ENCODE data around the gene MRPL51. TPM values are rescaled to one million over a fixed set of nuclear protein-coding genes. Genes with fewer than 3 reads are reported as not detected.

Gene MRPL51
- total and polyA plus RNA-seq, 2 of the 8 experiments (the other 6 are each of a cell fraction or from before 2014, with no cell fraction given), result 119 to 331 TPM

DNA sequence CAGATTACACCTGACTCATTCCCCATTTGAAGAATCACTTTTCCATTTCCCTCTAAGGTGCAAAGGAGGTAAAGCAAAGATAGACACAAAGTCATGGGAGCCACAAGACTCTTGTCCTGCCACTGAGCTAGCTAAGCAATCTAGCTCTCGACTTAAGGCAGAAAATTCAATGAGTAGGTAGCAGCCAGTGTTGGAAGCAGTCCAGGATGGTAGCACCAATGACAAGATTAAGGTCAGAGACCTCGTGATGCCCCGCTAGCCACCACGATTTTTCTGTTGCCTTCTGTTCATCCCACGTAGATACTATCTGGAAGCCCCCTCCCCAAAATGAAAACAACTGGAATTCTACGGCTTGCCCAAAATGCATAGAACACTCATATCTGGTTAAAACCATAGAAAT is 24.0 kb downstream of the MRPL51 start:
- Histone ChIP-seq H2AK5ac (ENCODE audit: low read depth, low read length) (no peak overlapping the region), H4K5ac (ENCODE audit: insufficient read length, low read depth, low read length) (no peak overlapping the region), H4K91ac (replicated peaks; ENCODE audit: insufficient read length, low read length) (no peak overlapping the region), H3K9ac (replicated peaks in 1 of 4; ENCODE audit: extremely low read depth in 1 of 4, low read depth in 3 of 4, low read length in 3 of 4) (no peak overlapping the region), H3K4me1 (replicated peaks in 1 of 4; ENCODE audit: control insufficient read depth in 3 of 4, insufficient read depth in 4 of 4, low read length in 3 of 4) (peaks cover 3 to 7% (median 3%) of the 10 kb centered on the region in 4 experiments; a peak in 3 of 7 replicates), H3K36me3 (ENCODE audit: control insufficient read depth in 2 of 4, insufficient read depth in 4 of 4, low read length in 3 of 4) (peaks cover 5 to 18% (median 9%) of the 10 kb centered on the region in 4 experiments; a peak in 6 of 8 replicates), H3K79me2 (ENCODE audit: control insufficient read depth in 1 of 2, insufficient read depth in 2 of 2, low read length in 2 of 2) (peaks cover 0 to 15% of the 10 kb centered on the region in 2 experiments; a peak in 2 of 4 replicates), H3K14ac (ENCODE audit: insufficient read length) (no peak overlapping the region), H4K20me1 (replicated peaks in 1 of 2; ENCODE audit: control insufficient read depth in 1 of 2, insufficient read depth in 2 of 2, low read length in 2 of 2) (peaks cover 0 to 10% of the 10 kb centered on the region in 2 experiments), H3K18ac (ENCODE audit: extremely low read depth, low read length) (no peak overlapping the region), H2BK20ac (ENCODE audit: low read length) (no peak overlapping the region), H2BK5ac (ENCODE audit: low read depth, low read length) (no peak overlapping the region), H3K56ac (replicated peaks; ENCODE audit: insufficient read length, low read depth, low read length) (no peak overlapping the region), H3K27me3 (replicated peaks in 1 of 4; ENCODE audit: control insufficient read depth in 3 of 4, extremely low read depth in 1 of 4, insufficient read depth in 3 of 4, low read length in 3 of 4) (no peaks in the 10 kb centered on the region; a peak in 1 of 7 replicates), H3K9me3 (ENCODE audit: insufficient read depth in 2 of 2, low read depth in 1 of 2, low read length in 1 of 2) (no peaks in the 10 kb centered on the region), H3K4me2 (ENCODE audit: insufficient read depth in 1 of 2, low read depth in 2 of 2, low read length in 2 of 2) (peak overlapping the region; percentile 8 to 97; a peak in 1 of 4 replicates), H2BK15ac (ENCODE audit: low read length) (no peak overlapping the region), H4K8ac (ENCODE audit: extremely low read depth, insufficient read depth, low read length) (no peak overlapping the region), H3K23me2 (ENCODE audit: low read depth, low read length) (peaks cover 12% of the 10 kb centered on the region), H3K4ac (replicated peaks; ENCODE audit: insufficient read length, low read depth, low read length) (no peak overlapping the region), H2BK12ac (ENCODE audit: low read depth, low read length) (no peak overlapping the region), H2AFZ (ENCODE audit: low read length) (no peak overlapping the region), H3K4me3 (ENCODE audit: extremely low read depth in 1 of 4, insufficient read depth in 2 of 4, low read depth in 3 of 4, low read length in 4 of 4) (peak overlapping the region in 1 of 4 experiments; percentile 87; a peak in 2 of 8 replicates), H2BK120ac (replicated peaks; ENCODE audit: low read depth, low read length) (no peak overlapping the region), H3K23ac (ENCODE audit: insufficient read length) (no peak overlapping the region), H3K79me1 (ENCODE audit: low read depth, low read length) (peaks cover 4% of the 10 kb centered on the region), H3K27ac (ENCODE audit: low read depth, low read length) (no peak overlapping the region)
- POLR2A ChIA-PET (ENCODE audit: partially characterized antibody), result interaction anchor here (1.7 to 6.1 kb wide), 12 partner anchors 11 to 185 kb away, joined by 3 to 84 read pairs (median 25); partner anchors contain the start of genes CD27, GAPDH, MRPL51 and NCAPD2
- DNase-seq (ENCODE audit: low read depth in 1 of 2, low spot score in 2 of 2) (no peak), FAIRE-seq (no peak)
- WGBS, 2 experiments (ENCODE audit: extremely low coverage in 1 of 2, insufficient coverage in 1 of 2, insufficient read length in 1 of 2, insufficient replicate concordance in 2 of 2, low coverage in 1 of 2, low lambda C conversion rate in 2 of 2, missing lambda C conversion rate in 1 of 2), result 85% methylated on average over 6 of the region's 6 CpGs; no CpG with 5 or more reads in 1 of the 2 experiments
- CTCF ChIA-PET (ENCODE audit: partially characterized antibody), result interaction anchor here (0.9 to 1.5 kb wide), 3 partner anchors 45 to 185 kb away, joined by 3 to 8 read pairs (median 4); no protein-coding TSS in a partner anchor
- TF ChIP-seq, protein P1, sequence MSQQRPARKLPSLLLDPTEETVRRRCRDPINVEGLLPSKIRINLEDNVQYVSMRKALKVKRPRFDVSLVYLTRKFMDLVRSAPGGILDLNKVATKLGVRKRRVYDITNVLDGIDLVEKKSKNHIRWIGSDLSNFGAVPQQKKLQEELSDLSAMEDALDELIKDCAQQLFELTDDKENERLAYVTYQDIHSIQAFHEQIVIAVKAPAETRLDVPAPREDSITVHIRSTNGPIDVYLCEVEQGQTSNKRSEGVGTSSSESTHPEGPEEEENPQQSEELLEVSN (IDR thresholded peaks at IDR 0.05), result no peak
- TF ChIP-seq HDAC6 (IDR thresholded peaks at IDR 0.05; ENCODE audit: low read depth, low read length), result no peak
- no peak for TF ChIP-seq CTBP2 (IDR thresholded peaks at IDR 0.05; ENCODE audit: borderline replicate concordance, insufficient read depth, insufficient read length, low read length)
- TF ChIP-seq, protein P2, sequence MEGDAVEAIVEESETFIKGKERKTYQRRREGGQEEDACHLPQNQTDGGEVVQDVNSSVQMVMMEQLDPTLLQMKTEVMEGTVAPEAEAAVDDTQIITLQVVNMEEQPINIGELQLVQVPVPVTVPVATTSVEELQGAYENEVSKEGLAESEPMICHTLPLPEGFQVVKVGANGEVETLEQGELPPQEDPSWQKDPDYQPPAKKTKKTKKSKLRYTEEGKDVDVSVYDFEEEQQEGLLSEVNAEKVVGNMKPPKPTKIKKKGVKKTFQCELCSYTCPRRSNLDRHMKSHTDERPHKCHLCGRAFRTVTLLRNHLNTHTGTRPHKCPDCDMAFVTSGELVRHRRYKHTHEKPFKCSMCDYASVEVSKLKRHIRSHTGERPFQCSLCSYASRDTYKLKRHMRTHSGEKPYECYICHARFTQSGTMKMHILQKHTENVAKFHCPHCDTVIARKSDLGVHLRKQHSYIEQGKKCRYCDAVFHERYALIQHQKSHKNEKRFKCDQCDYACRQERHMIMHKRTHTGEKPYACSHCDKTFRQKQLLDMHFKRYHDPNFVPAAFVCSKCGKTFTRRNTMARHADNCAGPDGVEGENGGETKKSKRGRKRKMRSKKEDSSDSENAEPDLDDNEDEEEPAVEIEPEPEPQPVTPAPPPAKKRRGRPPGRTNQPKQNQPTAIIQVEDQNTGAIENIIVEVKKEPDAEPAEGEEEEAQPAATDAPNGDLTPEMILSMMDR (IDR thresholded peaks at IDR 0.05; ENCODE audit: control extremely low read depth in 1 of 3, insufficient read depth in 1 of 3, low read depth in 1 of 3, low read length in 3 of 3), result no peak
- no peak for TF ChIP-seq RBBP5 (IDR thresholded peaks at IDR 0.05; ENCODE audit: borderline replicate concordance, low read depth, low read length)
- no peak for TF ChIP-seq SRF (IDR thresholded peaks at IDR 0.05; ENCODE audit: low read depth, low read length)
- TF ChIP-seq CBX5 (IDR thresholded peaks at IDR 0.05; ENCODE audit: low read depth, low read length), result no peak
- no peak for TF ChIP-seq SIRT6 (IDR thresholded peaks at IDR 0.05; ENCODE audit: low read length)
- no peak for TF ChIP-seq RNF2 (IDR thresholded peaks at IDR 0.05; ENCODE audit: borderline replicate concordance, low read depth, low read length, missing control alignments, poor library complexity, severe bottlenecking)

Data from H1 (cell line).